ENCODE measurements around the gene SRGAP1.
"Not testable (repeated sequence)": the region's sequence is repeated elsewhere in the genome, so short reads cannot be mapped to it uniquely, and the experiment has no call there.

The SRGAP1 gene

GRCh38 chr12:64030155-64030554 is 185.7 kb downstream of the SRGAP1 start:
- Mint-ChIP-seq H3K27me3 (ENCODE audit: low read depth) (peaks cover 3% of the 10 kb centered on the region), H3K4me1 (peaks cover 5% of the 10 kb centered on the region), H3K4me3 (no peak overlapping the region), H3K27ac (no peak overlapping the region), H3K36me3 (ENCODE audit: low read depth) (peaks cover 47% of the 10 kb centered on the region), H3K9me3 (peaks cover 6% of the 10 kb centered on the region)
- TF ChIP-seq CTCF (IDR thresholded peaks at IDR 0.05; ENCODE audit: unreplicated experiment in 3 of 3): no peak

GRCh38 chr12:64034056-64034455 is 189.6 kb downstream of the SRGAP1 start:
- H3K4me3 Mint-ChIP-seq; H3K27me3 Mint-ChIP-seq (ENCODE audit: low read depth): not testable (repeated sequence)
- Mint-ChIP-seq H3K4me1 (peaks cover 11% of the 10 kb centered on the region), H3K9me3 (peaks cover 10% of the 10 kb centered on the region), H3K36me3 (ENCODE audit: low read depth) (peaks cover 46% of the 10 kb centered on the region), H3K27ac (peak overlapping the region in 2 of 3 experiments; percentile 19 to 27)

GRCh38 chr12:64034901-64035576 is 190.5 kb downstream of the SRGAP1 start:
- H3K4me3 Mint-ChIP-seq: no peak overlapping the region
- TF ChIP-seq CTCF (IDR thresholded peaks at IDR 0.05; ENCODE audit: unreplicated experiment in 3 of 3): no peak
- H3K27ac Mint-ChIP-seq: peak overlapping the region in 1 of 3 experiments; percentile 46
- H3K36me3 Mint-ChIP-seq (ENCODE audit: low read depth): peaks cover 40% of the 10 kb centered on the region
- H3K9me3 Mint-ChIP-seq: peaks cover 10% of the 10 kb centered on the region
- H3K4me1 Mint-ChIP-seq: peaks cover 15% of the 10 kb centered on the region
- H3K27me3 Mint-ChIP-seq (ENCODE audit: low read depth): no peaks in the 10 kb centered on the region

- H3K36me3 Mint-ChIP-seq (ENCODE audit: low read depth): peaks cover 35% of the 10 kb centered on the region
- H3K27me3 Mint-ChIP-seq (ENCODE audit: low read depth): no peaks in the 10 kb centered on the region
- no peak for TF ChIP-seq CTCF (IDR thresholded peaks at IDR 0.05; ENCODE audit: unreplicated experiment in 3 of 3)
- H3K4me1 Mint-ChIP-seq: peaks cover 15% of the 10 kb centered on the region
- H3K9me3 Mint-ChIP-seq: peaks cover 10% of the 10 kb centered on the region
- no peak overlapping the region for H3K4me3 Mint-ChIP-seq
- H3K27ac Mint-ChIP-seq: peak overlapping the region in 2 of 3 experiments; percentile 3 to 14
These were observed 191.9 kb downstream of the SRGAP1 start for GRCh38 chr12:64036414-64036813.

- peaks cover 27% of the 10 kb centered on the region for H3K4me1 Mint-ChIP-seq
- peaks cover 21% of the 10 kb centered on the region for H3K36me3 Mint-ChIP-seq (ENCODE audit: low read depth)
- H3K4me3 Mint-ChIP-seq: peak overlapping the region; percentile 1 to 18 (median 4)
- H3K27me3 Mint-ChIP-seq (ENCODE audit: low read depth): no peaks in the 10 kb centered on the region
- H3K9me3 Mint-ChIP-seq: peaks cover 5% of the 10 kb centered on the region
- H3K27ac Mint-ChIP-seq: peak overlapping the region; percentile 74 to 87 (median 80)
- no peak for TF ChIP-seq CTCF (IDR thresholded peaks at IDR 0.05; ENCODE audit: unreplicated experiment in 3 of 3)
These were observed 194.9 kb downstream of the SRGAP1 start for GRCh38 chr12:64039281-64039871.

- Mint-ChIP-seq H3K4me3 (no peak overlapping the region), H3K36me3 (ENCODE audit: low read depth) (peaks cover 28% of the 10 kb centered on the region), H3K27ac (peak overlapping the region; percentile 4 to 68 (median 29)), H3K9me3 (peaks cover 3% of the 10 kb centered on the region), H3K4me1 (peaks cover 28% of the 10 kb centered on the region), H3K27me3 (ENCODE audit: low read depth) (no peaks in the 10 kb centered on the region)
- no peak for TF ChIP-seq CTCF (IDR thresholded peaks at IDR 0.05; ENCODE audit: unreplicated experiment in 3 of 3)
These were observed 198.4 kb downstream of the SRGAP1 start for GRCh38 chr12:64042911-64043310.

Data from nephron (organoid).